ENCODE data around the gene RET. TPM values are rescaled to one million over a fixed set of nuclear protein-coding genes. Genes with fewer than 3 reads are reported as not detected.

The RET gene
- total and polyA plus RNA-seq, 2 of the 8 experiments (the other 6 are each of a cell fraction or from before 2014, with no cell fraction given): 6.7 to 8.4 TPM

GRCh38 chr10:43076876-43077420, at the start of gene RET (continued):
- TF ChIP-seq CTCF (IDR thresholded peaks at IDR 0.05; ENCODE audit: control extremely low read depth in 1 of 3, insufficient read depth in 1 of 3, low read depth in 1 of 3, low read length in 3 of 3) (no peak), CBX5 (IDR thresholded peaks at IDR 0.05; ENCODE audit: low read depth, low read length) (no peak), EZH2 (IDR thresholded peaks at IDR 0.05; ENCODE audit: low read depth, low read length, severe bottlenecking) (peak; percentile 51), SRF (IDR thresholded peaks at IDR 0.05; ENCODE audit: low read depth, low read length) (no peak), TEAD4 (IDR thresholded peaks at IDR 0.05; ENCODE audit: low read depth, low read length) (no peak)
- TF ChIP-seq, protein P1, sequence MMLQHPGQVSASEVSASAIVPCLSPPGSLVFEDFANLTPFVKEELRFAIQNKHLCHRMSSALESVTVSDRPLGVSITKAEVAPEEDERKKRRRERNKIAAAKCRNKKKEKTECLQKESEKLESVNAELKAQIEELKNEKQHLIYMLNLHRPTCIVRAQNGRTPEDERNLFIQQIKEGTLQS (IDR thresholded peaks at IDR 0.05; ENCODE audit: insufficient read depth, low read depth, low read length): no peak

Data from H1 (cell line).